Coronary artery (tissue), 2 donors: ENCODE measurements around the gene NACAD.

Experiments used
- DNase-seq: peaks from one replicate; pipeline ENCODE4 v3.0.0-alpha.2; 2017; ENCODE audit warnings: low spot score
- H3K27ac ChIP-seq, 2 donors: fragments of 200-600 bp; sonication (generic); one replicate each; pipeline ENCODE4 v1.5.1; 2016 to 2019
- H3K4me3 ChIP-seq: fragments of 200-600 bp; sonication (generic); 2 replicates; pipeline ENCODE4 v1.5.1; 2016; ENCODE audit warnings: mild to moderate bottlenecking, moderate library complexity
- TF ChIP-seq, protein P1 (sequence below): fragments of 200-600 bp; sonication (generic); IDR thresholded peaks from one replicate; pipeline ENCODE4 v1.5.1; 2019; ENCODE audit warnings: antibody characterized with exemption

The NACAD gene

DNA sequence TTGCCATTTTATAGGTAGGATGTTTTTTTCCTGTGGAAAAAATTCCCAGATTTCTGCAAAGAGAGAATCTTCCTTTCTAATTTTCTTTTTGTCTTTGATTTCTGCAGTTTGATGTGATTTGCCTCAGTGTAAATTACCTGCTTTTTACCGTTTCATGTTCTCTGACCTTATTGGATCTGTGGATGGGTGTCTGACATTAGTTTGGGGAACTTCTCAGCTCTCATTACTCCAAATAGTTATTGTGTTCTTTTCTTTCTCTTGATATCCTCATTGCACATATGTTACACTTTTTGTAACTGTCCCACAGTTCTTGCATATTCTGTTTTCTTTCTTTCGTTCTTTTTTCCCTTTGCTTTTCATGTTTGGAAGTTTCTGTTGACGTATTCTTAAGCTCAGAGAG, 28.5 kb downstream of the NACAD start:
- TF ChIP-seq, protein P1, sequence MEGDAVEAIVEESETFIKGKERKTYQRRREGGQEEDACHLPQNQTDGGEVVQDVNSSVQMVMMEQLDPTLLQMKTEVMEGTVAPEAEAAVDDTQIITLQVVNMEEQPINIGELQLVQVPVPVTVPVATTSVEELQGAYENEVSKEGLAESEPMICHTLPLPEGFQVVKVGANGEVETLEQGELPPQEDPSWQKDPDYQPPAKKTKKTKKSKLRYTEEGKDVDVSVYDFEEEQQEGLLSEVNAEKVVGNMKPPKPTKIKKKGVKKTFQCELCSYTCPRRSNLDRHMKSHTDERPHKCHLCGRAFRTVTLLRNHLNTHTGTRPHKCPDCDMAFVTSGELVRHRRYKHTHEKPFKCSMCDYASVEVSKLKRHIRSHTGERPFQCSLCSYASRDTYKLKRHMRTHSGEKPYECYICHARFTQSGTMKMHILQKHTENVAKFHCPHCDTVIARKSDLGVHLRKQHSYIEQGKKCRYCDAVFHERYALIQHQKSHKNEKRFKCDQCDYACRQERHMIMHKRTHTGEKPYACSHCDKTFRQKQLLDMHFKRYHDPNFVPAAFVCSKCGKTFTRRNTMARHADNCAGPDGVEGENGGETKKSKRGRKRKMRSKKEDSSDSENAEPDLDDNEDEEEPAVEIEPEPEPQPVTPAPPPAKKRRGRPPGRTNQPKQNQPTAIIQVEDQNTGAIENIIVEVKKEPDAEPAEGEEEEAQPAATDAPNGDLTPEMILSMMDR = no peak
- DNase-seq = no peak

GRCh38 chr7:45057878-45058277, 30.9 kb downstream of the NACAD start:
- TF ChIP-seq, protein P1 = no peak
- no peak overlapping the region for H3K27ac ChIP-seq
- H3K4me3 ChIP-seq = no peak overlapping the region
- no peak for DNase-seq

More for the DNA sequence above, 28.5 kb downstream of the NACAD start:
- H3K4me3 ChIP-seq = no peak overlapping the region
- H3K27ac ChIP-seq = no peak overlapping the region

GRCh38 chr7:45055594-45056219, 33.1 kb downstream of the NACAD start:
- no peak for DNase-seq

DNA sequence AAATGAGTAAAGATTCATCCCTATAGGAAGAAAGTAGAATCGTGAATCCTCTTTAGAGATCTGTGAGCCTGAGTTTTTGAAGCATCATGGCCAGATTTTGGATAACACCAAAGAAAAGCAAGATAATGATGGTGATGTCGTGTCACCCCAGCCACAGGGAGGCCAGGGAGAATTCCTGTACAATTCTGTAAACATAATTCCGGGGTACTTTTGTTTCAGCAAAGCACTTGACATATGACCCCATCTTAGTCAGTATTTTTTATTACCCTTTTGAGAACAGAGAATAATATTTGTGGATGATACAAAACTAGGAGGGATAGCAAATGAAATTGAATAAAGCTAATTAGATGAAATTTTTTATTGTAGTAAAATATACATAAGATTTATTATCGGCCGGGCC, 33.8 kb downstream of the NACAD start:
- Histone ChIP-seq H3K27ac (no peak overlapping the region), H3K4me3 (no peak overlapping the region)
- DNase-seq = no peak
- TF ChIP-seq, protein P1 = no peak

More at GRCh38 chr7:45055594-45056219, 33.1 kb downstream of the NACAD start:
- Histone ChIP-seq H3K4me3 (no peak overlapping the region), H3K27ac (no peak overlapping the region)
- TF ChIP-seq, protein P1 = no peak

DNA sequence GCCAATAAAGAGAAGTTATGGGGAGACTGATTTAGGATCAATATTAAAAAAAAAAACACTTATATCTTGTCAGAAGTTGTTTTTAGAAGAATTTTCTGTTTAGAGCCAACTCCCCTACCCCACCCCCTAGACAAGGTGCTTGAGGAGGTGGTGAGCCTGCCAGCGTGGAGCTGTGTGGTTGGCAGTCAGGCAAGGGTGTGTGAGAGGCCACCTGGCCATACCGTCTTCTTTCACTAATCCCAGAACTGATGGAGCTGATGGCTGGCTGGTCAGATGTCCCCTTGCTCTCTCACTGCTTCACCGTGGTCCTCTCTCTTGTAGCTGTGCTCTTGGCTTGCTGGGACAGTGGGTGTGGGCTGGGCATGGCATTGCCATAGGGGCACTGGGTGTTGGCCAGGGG, 34.3 kb downstream of the NACAD start:
- no peak for DNase-seq
- TF ChIP-seq, protein P1 = no peak
- Histone ChIP-seq H3K27ac (no peak overlapping the region), H3K4me3 (no peak overlapping the region)

- no peak overlapping the region for H3K4me3 ChIP-seq
- TF ChIP-seq, protein P1 = no peak
- DNase-seq = no peak
- H3K27ac ChIP-seq = no peak overlapping the region
These were observed 34.8 kb downstream of the NACAD start for GRCh38 chr7:45053941-45054340.

- no peak overlapping the region for H3K27ac ChIP-seq
- no peak overlapping the region for H3K4me3 ChIP-seq
- TF ChIP-seq, protein P1 = no peak
- no peak for DNase-seq
These were observed 35.4 kb downstream of the NACAD start for GRCh38 chr7:45053401-45053800.
